Omental fat pad (tissue), 4 donors: Measurements from ENCODE around the gene TTC9B. TPM values are rescaled to one million over a fixed set of nuclear protein-coding genes. Genes with fewer than 3 reads are reported as not detected.

ENCODE experiments used
- ATAC-seq: fragments of 150-250 bp; one replicate; pipeline ENCODE4 v1.9.1; 2016; ENCODE audit warnings: mild to moderate bottlenecking, moderate library complexity; ENCODE audit not compliant: low FRiP score
- DNase-seq: peaks from one replicate; pipeline ENCODE4 v3.0.0-alpha.2; 2019; ENCODE audit warnings: low spot score
- total RNA-seq, 4 donors: library from RNA; depleted of rRNA; stranded (reverse); fragments of >200 nt; gene quantifications; one replicate each; pipeline ENCODE4 v1.1.0, GENCODE V29; 2016
- TF ChIP-seq, protein P1 (sequence below), 3 donors: fragments of 450-650 bp; IDR thresholded peaks; one replicate each; pipeline ENCODE4 v1.5.1; 2016 to 2017; ENCODE audit warnings: antibody characterized with exemption in 3 of 3, mild to moderate bottlenecking in 3 of 3, moderate library complexity in 2 of 3

Gene TTC9B
- total RNA-seq, 4 donors from 2014 or later: 0.28 TPM; not detected in 3

- DNase-seq (no peak), ATAC-seq (no peak)
- TF ChIP-seq, protein P1, sequence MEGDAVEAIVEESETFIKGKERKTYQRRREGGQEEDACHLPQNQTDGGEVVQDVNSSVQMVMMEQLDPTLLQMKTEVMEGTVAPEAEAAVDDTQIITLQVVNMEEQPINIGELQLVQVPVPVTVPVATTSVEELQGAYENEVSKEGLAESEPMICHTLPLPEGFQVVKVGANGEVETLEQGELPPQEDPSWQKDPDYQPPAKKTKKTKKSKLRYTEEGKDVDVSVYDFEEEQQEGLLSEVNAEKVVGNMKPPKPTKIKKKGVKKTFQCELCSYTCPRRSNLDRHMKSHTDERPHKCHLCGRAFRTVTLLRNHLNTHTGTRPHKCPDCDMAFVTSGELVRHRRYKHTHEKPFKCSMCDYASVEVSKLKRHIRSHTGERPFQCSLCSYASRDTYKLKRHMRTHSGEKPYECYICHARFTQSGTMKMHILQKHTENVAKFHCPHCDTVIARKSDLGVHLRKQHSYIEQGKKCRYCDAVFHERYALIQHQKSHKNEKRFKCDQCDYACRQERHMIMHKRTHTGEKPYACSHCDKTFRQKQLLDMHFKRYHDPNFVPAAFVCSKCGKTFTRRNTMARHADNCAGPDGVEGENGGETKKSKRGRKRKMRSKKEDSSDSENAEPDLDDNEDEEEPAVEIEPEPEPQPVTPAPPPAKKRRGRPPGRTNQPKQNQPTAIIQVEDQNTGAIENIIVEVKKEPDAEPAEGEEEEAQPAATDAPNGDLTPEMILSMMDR (IDR thresholded peaks at IDR 0.05): no peak
Observed at GRCh38 chr19:40229484-40229883, 11.3 kb upstream of the TTC9B start.

- DNase-seq (no peak), ATAC-seq (no peak)
- TF ChIP-seq, protein P1 (IDR thresholded peaks at IDR 0.05): no peak
Observed at GRCh38 chr19:40228863-40229262, 10.7 kb upstream of the TTC9B start.

DNA sequence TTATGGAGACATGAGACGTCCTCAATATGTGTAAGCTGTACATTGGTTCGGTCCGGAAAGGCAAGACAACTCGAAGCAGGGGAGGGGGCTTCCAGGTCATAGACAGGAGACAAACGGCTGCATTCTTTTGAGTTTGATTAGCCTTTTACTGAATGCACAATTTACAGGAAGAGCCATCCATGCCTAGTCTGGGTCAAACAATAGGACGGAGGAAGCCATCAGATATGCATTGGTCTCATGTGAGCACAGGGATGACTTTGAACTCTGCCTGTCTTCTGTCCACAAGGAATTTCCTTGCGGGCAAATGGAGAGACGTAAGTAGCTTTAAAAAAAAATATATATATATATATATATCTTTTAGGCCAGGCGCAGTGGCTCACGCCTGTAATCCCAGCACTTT, 10.2 kb upstream of the TTC9B start:
- ATAC-seq (no peak), DNase-seq (no peak)
- TF ChIP-seq, protein P1 (IDR thresholded peaks at IDR 0.05): no peak

- TF ChIP-seq, protein P1 (IDR thresholded peaks at IDR 0.05): no peak
- ATAC-seq: no peak
- no peak for DNase-seq
Observed at GRCh38 chr19:40225440-40226305, 7.5 kb upstream of the TTC9B start.

- ATAC-seq (no peak), DNase-seq (no peak)
- TF ChIP-seq, protein P1 (IDR thresholded peaks at IDR 0.05): no peak
Observed at GRCh38 chr19:40224342-40225150, 6.4 kb upstream of the TTC9B start.

GRCh38 chr19:40223135-40223822, 5.1 kb upstream of the TTC9B start:
- TF ChIP-seq, protein P1 (IDR thresholded peaks at IDR 0.05): no peak
- DNase-seq: no peak
- ATAC-seq: no peak
